Activated CD8-positive, alpha-beta memory T cell treated with anti-CD3 and anti-CD28 coated beads for 1 hour (primary cell): ENCODE measurements around the gene IFT43.

Source experiments
- DNase-seq, 2 donors: peaks; one replicate each; pipeline ENCODE4 v3.0.0-alpha.2; 2020; ENCODE audit warnings: low read depth in 1 of 2; ENCODE audit errors: extremely low read depth in 1 of 2

The IFT43 gene

DNA sequence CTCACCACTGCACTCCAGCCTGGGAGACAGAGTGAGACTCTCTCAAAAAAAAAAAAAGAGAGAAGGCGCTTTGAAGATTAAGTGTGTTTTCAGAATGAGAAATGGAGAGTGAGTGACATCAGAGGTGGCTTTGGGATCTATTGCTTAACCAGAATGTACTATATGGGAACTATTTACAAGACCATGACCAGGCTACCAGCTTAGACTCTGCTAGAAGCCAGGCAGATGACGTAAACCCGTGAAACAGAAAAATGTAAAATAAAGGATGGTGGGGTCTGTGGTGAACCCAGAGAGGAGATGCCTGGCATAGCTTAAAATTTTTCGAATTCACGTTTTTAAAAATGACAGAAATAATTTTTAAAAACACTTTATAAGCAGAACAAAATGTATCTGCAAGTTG lies 82.0 kb downstream of the IFT43 start:
- no peak for DNase-seq

DNA sequence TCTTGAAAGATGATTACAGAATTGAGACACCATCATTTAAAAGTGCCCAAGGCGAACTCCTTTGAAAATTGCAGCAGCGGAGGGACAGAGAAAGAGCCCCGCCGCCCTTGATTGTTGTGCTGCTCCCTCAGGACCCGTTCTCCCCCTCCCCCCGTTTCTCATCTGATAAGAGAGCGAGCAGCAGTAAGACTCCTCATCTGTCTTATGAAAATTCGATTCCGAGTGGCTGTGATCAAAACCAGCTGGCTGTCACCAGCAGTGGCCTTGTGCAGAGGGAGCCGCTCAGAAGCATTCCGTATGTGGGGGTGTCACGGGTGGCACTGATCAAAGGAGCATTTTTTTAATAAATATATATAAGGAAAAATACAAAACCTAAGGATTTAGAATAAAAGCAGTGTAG lies 88.2 kb downstream of the IFT43 start:
- DNase-seq: no peak

DNA sequence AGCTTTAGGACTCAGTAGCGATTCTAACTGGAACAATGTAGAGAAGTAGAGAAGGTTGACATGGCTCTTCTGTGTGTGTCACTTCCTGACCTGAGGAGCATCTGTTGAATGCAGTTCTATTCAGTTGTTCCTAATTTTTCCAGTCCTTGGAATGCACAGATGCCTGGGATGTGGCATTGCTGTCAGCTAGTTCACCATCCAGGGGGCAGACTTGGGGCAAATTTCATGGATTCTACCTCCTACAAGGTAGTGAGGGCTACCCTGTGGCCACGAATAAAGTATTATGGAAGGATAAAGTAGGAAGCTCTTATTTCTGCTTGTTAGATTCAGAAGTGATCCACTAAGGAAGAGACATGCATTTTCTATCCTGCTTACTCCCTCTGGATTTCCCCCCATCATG lies 91.8 kb downstream of the IFT43 start:
- no peak for DNase-seq

DNA sequence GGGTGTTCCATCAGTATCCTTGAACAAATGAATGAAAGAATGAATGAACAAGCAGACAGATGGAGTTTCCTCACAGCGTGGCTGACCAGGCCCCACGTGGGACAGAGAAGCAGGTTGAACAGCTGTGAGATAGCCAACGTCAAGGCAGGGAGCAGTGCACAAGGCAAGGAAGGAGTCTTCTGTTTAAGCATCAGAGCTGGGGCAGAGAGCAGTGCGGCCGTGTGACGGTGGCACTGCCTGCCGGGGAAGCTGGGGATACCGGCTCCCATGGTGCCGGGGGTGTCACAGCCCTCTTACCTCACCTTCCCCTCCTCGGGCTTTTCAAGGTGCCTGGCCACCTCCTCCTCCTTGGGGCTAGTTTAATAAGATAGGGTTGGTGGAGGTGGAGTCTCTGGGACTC lies 92.9 kb downstream of the IFT43 start:
- no peak for DNase-seq

DNA sequence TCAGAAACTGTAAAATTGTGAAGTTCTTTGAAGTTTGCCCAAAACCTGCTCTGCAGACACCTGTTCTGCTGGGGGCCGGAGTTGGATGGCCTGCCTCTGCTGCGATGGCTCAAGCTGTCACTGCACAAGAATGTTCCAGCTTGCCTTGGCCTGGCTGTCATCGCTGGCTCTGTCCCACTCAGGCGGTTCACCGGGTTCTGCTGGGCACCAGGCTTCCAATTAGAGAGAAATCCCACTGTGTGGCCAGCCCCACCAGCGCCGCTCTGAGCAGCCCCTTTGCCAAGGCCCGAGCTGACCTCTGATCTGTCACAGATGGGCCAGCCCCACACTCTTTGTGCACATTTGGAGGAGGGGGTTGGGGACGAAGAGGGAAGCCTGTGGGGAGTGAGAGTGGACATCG lies 94.5 kb downstream of the IFT43 start:
- DNase-seq: no peak

DNA sequence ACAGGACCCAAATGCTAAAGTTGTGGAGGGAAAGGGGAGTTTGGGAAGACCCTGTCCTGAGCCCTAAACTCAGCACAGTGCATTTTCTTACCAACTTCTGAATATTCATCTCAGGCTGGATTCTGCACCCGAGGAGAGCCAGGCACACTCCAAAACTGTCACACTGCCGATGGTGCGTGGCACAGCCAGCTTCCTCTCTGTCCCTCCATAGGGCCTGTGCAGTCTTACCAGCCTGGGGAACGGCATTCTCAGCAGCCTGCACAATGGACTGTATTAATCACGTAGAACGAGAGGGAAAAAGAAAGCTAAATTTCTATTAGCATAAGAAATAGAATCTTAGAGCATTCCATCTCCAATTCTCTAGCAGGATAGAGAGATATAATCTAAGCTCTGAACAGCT lies 94.9 kb downstream of the IFT43 start:
- no peak for DNase-seq

DNA sequence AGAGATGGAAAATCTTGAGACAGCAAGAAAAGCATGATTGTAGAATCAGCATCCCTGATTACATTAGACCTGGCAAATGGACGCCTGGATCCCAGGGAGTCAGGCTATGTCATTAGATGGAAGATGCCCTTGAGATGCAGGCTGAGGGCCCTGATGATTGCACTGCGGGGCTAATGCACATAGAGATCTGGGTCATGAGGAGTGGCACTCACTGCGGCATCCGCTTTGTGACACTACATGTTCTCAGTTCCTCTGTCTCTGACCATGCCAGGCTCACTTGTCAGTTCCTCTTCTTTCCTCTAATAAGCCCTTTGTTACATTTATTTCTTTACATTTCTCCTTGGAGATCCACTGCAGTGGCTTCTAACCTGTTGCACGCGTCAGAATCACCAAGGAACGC lies 96.1 kb downstream of the IFT43 start:
- DNase-seq: no peak

DNA sequence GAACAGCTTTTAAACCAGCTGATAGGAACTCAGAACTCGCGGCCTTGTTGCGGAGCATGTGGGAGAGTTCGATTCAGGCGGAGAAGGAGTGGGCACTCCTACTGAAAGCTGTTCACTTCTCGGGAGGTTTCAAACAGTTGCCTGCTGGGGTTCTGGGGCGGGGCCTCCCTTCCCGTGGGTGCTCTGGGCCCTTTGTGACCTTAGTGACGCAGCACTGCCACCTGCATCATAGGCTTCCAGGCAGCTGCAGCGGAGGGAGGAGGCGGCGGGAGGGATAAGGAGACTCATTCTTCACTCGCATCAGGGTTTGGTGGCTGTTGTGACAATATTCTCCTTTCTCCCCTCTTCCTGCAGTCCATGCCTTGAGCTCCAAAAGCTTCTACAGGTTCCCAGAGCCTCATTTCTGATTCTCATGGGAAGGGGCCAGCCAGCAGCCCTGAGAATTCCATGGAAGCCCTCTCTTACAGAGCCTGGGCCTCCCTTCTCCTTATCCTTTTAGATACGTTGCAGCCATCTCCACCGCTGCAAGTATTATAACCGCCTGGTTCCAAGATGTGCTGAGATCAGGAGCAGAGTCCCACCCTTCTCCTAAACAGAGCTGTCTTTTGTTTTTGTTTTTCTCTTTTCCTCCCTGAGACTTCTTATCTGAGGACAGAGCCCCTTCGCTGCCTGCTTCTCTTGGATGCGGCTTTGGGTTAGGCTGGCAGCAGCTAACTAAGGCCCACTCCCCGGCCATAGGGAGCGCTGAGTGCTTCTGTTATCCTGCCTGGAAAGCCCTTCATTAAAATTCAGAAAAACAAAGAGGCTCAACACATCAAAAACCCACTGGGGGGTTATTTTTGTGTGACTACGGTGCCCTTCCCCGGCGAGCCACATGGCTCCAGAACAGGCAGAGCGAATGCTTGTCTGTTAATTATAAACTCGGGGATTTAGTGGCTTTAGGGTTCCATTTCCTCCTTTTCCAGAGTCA lies 98.5 kb downstream of the IFT43 start:
- no peak for DNase-seq

DNA sequence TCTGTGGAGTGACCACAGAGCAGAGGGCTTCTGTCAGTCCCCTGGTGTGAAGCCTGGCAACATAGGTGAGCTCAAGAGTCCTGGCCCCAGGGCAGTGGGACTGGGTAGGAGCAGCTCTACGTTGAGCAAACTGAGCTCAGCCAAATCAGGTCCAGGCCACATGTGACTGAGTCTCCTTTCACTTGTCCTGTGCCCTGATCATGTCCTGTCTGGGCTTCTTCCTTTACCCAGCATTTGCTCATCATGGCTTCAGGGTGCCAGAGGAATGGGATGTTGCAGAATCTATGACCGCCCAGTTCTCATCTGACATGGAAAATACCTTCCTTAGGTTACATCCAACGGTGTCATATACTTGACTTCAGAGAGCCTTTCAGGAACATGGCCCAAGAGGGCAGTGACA lies 99.8 kb downstream of the IFT43 start:
- no peak for DNase-seq

DNA sequence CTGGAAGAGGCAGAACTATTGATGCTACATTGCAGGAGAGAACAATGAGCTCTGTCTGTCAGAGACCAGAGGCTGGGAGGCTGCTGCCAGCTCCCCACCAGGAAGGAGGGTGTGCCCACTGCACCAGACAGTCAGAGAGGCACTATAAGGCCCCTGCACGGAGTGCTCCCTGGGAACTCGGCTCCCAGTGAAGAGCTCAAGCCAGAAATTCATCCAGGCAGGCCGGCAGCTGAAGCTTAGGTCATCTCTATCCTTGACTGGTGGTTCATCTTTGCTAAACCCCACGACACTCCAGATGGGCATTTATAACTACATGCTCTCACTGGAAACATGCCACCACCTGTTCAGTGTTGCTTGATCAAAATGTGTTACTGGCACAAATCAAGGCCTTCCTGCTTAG lies 101.1 kb downstream of the IFT43 start:
- DNase-seq: no peak

DNA sequence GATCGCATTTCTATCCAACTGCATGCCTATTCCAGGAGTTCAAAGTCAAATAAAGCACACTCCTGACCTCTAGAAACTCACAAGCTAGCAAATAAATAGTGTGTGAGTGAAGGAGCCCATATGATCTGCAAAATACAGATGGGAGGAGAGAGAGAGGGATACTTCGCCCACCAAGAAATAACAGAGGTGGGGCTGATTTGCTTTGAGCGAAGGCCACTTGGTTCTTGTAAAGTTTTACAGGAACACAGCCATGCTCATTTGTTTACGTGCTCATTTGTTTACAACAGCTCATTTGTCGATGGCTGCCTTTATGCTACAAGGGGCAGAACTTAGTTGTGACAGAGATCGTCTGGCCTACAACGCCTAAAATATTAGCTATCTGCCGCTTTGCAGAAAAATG lies 102.8 kb downstream of the IFT43 start:
- no peak for DNase-seq

DNA sequence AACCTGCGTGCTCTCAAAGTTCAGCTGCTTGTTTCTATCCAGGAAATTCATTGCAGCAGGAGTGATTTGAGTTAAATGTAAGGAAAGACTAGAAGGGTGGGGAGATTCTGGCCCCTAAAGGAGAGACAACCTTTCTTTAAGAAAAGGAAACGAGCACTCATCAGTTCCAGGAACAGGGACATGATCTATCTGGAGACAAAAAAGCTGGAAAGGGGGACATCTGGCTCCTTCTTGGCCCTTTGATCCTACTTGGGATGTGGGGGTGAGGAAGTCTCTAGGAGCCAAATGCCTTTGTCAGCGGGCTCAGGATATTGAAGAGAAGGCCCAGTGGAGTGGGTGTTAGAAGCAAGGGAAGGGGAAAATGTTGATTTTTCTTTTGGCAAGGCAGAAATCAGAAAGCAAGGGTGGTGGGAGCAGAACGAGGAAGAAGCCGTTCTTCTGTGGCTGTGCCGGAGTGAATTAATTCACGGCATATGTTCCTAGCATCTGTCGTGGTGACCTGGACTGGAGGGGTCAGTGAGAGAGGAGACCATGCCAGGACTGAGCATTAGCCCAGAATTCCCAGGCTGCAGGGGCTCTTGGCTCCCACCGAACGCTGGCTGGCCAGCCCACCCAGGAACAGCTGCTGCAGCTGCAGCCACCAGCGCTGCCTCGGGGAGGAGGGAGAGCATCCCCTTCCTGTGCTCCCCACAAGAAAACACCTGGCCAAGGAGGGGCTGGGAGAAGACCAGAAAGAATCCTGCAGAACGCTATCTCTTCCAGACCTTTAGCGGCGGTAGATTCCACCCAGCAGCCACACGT lies 103.4 kb downstream of the IFT43 start:
- no peak for DNase-seq

DNA sequence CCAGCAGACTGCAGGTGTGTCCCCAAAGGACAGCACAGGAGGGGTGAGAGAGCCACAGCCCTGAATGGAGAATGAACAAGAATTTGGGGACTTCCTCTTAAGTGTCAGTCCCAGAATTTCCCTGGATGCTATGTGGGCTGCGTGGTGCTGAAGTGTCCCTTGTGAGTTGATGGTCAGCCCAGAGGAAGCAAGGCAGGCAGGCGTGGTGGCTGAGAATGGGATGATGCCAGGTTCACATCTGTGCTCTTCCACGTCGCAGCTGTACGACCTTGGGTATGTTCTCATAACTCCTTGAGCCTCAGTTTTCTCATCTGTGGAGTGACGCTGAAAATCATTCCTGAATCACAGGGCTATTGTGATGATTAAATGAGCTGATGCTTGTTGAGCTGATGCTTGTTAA lies 104.0 kb downstream of the IFT43 start:
- no peak for DNase-seq

DNA sequence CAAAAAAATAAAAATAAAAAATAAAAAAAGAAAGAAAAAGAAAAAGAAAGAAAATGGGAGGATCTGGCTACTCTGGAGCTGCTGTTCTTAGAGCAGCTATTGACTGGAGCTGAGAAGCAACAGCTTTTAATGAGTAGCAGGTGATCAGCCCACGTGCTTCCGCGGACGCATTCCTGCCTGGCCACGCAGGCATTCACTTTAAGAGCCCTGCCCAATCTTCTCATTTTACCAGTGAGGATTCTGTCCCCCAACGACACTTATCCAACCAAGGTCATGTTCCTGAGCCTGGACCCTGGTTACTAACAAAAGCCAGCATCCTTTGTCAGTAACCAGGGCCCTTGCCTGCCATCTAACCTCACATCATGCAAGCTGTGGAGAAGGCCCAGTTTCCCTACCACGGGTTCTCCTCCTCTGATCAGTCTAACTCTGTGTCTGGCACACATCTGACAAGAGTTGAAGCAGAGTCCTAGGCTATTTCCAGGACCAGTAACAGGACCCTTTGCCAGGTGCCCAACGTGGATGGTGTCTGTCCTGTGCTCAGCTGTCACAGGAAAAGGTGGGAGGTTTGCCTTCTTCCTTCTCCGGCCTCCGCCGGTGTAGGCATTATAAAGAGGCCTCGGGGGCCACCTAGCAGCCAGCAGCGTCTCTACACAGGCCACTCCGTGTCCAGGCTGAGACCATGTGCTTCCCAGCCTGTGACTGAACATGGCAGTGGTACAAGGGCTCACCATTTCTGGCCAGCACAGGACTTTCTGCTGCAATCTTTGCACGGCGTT lies 105.2 kb downstream of the IFT43 start:
- DNase-seq: no peak

DNA sequence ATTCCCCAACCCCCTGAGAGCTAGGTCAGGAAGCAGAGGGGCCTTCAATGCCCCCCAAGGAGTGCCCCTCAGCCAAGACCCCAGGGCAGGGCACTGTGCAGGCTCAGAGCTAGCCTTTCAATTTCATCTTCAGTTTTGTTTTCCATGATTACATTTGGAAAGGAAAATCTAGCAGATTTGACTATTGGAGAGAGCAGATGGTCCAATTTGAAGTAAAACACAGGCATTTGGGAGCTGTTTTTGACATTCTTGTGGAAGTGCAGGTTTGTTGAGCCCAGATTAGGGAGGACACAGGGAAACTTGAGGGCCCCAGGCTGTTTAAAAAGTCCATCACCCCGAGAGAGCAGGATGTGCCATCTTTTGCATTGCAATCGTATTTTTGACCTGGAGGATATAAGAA lies 107.5 kb downstream of the IFT43 start:
- DNase-seq: no peak

DNA sequence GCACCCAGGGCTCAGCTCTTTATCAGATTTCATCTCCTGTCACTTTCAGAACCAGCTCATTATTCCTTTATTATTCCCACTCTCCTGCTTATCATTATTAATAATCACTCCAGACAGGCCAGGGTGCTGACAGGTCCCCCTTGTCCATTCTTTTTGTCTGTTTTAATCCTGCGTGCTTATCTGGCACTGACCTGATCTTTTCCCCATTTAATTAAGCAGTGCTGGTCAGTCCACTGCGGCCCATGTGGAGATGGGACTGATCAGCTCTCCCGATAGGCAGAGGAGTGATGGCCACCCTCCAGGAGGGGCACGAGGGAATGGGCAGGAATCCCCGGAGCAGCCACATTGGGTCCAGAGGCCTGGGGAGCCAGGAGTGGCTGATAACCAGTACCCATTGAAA lies 110.7 kb downstream of the IFT43 start:
- no peak for DNase-seq

DNA sequence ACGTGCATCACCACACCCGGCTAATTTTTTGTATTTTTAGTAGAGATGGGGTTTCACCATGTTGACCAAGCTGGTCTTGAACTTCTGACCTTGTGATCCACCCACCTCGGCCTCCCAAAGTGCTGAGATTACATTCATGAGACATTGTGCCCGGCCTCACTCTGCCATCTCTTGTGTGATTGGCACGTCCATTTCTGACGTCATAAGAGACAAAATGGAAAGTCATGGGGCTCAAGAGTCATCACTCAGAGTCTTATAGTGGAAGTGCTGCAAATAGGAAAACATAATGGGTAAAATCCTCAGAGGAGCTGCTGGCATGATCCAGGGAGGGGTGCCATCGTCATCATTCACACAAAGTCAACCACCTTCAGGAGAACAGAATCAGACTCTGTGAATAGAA lies 112.0 kb downstream of the IFT43 start:
- DNase-seq: no peak

DNA sequence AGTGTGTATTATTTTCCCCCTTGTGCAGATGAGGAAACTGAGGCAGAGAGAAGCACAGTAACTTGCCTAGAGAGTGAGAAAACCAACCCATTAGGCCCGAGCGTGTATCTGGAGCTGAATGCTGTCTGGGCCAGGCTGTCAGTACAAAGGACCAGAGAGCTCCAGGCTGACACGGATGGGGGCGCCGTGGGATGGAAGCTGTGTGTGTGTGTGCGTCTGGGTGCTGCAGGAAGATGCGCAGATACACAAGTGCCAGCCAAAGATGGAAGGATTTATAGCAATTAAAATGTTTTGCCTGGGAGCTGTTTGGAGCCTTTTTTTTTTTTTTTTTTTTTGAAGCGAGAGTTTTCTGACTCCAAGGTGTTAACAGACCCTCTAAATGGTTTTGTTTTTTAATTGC lies 112.5 kb downstream of the IFT43 start:
- no peak for DNase-seq

DNA sequence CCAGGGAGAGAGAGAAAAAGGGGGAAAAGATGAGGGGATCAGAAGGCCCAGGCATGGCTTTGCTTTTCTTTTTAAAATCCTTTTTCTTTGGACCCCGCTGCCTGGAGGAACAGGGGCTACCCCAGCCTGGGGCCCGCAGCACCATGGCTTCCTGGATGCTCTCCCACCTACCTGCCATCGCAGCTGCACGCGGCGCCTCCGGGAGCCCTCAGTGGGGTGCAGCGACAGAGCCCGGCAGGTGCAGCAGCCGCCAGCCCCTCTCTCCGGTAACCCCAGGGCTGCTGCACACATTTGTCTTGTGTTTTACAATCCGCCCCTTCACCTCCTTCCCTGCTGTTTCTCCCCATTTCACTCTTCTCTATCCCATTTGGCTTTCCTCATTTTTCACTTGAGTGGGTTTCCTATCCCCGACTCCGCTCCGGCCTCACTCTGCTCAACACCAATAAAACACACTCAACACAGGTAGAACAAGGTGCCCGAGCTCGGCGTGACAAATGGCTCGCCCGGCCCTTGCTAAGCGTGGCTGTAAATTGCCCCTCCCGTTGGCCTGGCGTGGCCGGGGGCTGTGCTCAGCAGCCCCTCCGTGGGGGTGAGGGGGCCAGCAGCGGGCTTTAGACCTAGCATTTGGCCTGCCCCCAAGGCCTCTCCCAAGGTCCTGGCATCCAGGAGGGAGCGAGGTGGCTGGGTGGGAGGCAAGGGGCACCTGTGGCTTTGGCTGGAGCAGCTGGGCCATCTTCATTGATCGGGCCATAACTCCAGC lies 113.5 kb downstream of the IFT43 start:
- DNase-seq: no peak

DNA sequence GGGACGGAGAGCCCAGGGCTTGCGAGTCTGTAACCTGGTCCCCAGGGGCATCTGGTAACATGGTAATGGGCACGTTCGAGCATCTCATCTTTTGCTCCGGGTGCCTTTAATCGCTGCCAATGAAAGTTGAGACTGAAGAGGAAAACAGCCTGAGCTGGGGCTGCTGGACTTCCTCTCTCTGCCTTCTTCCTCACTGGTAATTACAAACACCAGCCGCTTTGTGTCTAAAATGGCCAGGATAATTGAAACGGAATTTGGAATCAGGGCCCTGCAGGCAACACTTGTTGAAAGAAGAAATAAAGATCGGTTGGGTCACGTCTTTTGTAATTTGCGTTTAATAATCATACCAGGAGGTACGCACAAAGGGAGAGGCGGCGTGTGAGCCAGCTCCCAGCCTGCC lies 114.7 kb downstream of the IFT43 start:
- DNase-seq: no peak
